ENCODE measurements around the gene NOA1. TPM values are rescaled to one million over a fixed set of nuclear protein-coding genes. Genes with fewer than 3 reads are reported as not detected.

Gene NOA1
- total RNA-seq: 29.1 TPM

DNA sequence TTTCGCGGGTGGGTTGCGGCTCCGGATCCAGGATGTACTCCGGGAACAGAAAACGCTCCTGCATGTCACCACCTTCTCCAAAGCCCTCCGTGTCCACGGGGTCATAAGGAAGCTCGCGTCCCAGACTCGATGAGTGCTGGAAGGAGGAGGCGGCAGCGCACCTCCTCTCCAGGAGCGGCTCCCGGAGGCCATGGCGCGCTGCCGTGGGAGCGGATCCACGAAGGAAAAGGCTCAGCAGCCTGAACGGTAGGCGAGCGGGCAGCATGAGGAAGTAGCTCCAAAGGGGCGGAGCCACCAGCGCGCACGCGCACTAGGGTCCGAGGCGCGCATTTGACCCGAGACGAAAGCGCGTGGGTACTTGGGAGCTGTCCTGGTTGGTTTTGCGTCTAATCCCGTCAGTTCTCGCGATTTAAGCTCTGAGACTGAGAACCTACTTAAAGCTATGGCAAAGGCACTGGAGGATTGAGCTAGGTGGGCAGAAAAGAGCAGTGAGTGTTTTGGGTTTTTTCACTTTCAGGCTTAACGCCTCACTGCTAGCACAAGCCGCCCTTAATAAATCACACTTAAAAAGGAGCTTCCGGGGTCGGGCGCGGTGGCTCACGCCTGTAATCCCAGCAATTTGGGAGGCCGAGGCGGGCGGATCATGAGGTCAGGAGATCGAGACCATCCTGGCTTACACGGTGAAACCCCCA is at the start of gene NOA1:
Gene NOA1 (minus strand): TSS at position 286 of the 692 bp plus-strand sequence. CDS start 21 bp downstream, at position 265.
- H3K4me1 ChIP-seq (ENCODE audit: insufficient read depth, low read length): peaks cover 57% of the 10 kb centered on the region
- H3K9me3 ChIP-seq (ENCODE audit: low read depth, low read length): peaks cover 6% of the 10 kb centered on the region
- no peaks in the 10 kb centered on the region for H3K27me3 ChIP-seq (ENCODE audit: insufficient read depth, low read length)
- peak within 1 kb of the TSS; percentile 92 for H3K4me3 ChIP-seq (ENCODE audit: low read length)

DNA sequence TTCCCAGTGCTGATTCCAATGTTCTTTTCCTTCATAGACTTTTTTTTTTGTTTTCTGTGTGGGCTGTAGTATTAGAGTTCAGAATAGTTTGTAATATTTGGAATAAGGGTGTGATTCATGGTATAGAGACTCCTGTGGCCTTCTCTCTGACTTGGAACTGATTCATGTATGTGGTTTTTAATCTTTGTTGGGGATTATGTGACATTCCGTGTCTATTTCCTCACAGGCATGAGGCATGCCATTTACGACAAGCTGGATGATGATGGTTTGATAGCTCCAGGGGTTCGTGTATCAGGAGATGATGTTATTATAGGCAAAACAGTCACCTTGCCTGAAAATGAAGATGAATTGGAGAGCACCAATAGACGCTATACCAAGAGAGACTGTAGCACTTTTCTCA is 45.7 kb upstream of the NOA1 start:
- H3K9me3 ChIP-seq (ENCODE audit: low read depth, low read length): no peaks in the 10 kb centered on the region
- no peak overlapping the region for H3K4me3 ChIP-seq (ENCODE audit: low read length)
- no peaks in the 10 kb centered on the region for H3K27me3 ChIP-seq (ENCODE audit: insufficient read depth, low read length)
- H3K4me1 ChIP-seq (ENCODE audit: insufficient read depth, low read length): no peaks in the 10 kb centered on the region

DNA sequence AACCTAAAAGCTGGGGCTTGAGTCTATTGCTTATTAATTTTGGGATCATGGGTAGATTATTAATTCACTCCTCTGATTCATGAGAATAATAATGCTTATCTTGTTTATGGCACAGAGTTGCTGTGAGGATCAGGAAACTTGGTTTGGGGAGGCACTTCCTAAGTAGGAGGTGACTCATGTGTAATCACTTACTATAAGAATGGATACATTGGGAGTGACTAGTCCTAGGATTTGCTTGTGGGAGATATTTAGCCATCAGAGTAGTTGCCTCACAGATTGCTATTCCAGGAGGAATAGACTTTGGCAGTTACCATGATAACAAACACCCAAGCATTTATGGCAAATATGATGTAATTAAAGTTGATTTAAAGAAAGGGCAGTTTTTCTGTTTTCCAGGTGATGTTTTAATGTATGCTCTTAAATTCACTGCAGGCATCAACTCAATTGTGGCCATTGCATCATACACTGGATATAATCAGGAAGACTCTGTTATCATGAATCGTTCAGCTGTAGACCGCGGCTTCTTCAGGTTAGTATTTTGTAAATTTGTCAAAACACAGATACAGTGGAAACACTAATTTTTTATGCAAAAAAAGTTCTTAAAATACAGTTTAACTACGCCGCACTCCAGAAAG is 43.2 kb upstream of the NOA1 start:
- H3K9me3 ChIP-seq (ENCODE audit: low read depth, low read length): no peaks in the 10 kb centered on the region
- H3K27me3 ChIP-seq (ENCODE audit: insufficient read depth, low read length): no peaks in the 10 kb centered on the region
- no peaks in the 10 kb centered on the region for H3K4me1 ChIP-seq (ENCODE audit: insufficient read depth, low read length)
- H3K4me3 ChIP-seq (ENCODE audit: low read length): no peak overlapping the region

DNA sequence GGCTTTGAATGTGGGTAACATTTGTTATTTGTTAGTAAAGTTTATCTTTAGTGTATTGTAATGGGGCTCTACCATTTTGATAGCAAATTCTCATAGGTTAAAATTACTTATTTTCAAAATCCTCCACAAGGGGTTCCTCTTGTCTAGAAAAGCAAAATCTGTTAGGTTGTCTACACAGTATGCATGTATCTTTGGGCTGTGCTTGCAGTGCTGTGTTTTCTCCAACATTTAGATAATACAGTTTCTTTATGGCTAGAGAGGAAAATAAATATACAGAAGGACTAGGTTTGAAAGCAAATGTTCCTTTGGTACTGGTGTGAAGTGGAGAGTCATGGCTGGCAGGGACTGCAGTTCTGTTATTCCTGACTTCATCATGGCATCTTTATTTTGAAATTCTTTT is 41.6 kb upstream of the NOA1 start:
- Histone ChIP-seq H3K27me3 (ENCODE audit: insufficient read depth, low read length) (no peaks in the 10 kb centered on the region), H3K4me3 (ENCODE audit: low read length) (no peak overlapping the region), H3K4me1 (ENCODE audit: insufficient read depth, low read length) (no peaks in the 10 kb centered on the region), H3K9me3 (ENCODE audit: low read depth, low read length) (no peaks in the 10 kb centered on the region)

DNA sequence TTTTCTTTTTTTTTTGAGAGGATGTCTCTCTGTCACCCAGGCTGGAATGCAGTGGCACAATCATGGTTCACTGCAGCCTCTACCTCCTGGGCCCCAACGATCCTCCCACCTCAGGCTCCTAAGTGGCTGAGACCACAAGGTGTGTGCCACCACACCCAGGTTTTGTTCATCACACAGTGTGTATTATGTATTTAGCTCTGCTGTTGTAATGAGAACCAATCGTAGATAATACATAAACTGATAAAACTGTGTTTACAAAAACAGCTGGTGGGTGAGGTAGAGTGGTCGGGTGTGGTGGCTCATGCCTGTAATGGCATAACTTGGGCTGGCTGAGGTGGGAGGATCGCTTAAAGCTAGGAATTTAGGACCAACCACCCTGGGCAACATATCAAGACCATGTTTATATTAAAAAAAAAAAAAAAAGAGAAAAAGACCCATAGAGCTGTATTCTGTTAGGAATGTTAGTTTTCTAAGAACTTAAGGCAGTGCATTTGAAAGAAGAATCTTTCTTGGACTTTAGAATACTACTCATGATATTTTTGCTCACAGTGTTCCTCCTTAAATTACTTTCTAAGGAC is 36.2 kb upstream of the NOA1 start:
- no peaks in the 10 kb centered on the region for H3K9me3 ChIP-seq (ENCODE audit: low read depth, low read length)
- no peaks in the 10 kb centered on the region for H3K4me1 ChIP-seq (ENCODE audit: insufficient read depth, low read length)
- H3K4me3 ChIP-seq (ENCODE audit: low read length): no peak overlapping the region
- no peaks in the 10 kb centered on the region for H3K27me3 ChIP-seq (ENCODE audit: insufficient read depth, low read length)

DNA sequence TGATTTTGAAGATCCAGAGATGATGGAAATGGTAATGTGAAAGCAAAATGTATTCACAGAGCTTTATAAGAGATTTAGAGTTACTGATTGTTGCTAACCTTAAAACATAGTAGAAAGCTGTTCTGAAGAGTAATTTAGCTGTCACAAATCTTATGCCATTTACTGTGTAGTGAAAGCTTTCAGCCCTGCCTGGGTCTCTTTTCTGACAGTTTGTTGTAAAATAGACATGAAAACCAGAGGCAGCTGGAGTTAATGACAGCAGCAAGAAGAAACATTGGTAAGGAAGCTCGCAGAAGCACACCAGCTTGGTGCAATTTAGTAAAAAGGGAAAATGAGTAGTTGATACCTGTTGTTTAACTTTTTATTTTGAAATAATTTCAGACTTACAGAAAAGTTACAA is 22.3 kb upstream of the NOA1 start:
- Histone ChIP-seq H3K4me3 (ENCODE audit: low read length) (no peak overlapping the region), H3K27me3 (ENCODE audit: insufficient read depth, low read length) (no peaks in the 10 kb centered on the region), H3K9me3 (ENCODE audit: low read depth, low read length) (no peaks in the 10 kb centered on the region), H3K4me1 (ENCODE audit: insufficient read depth, low read length) (no peaks in the 10 kb centered on the region)

DNA sequence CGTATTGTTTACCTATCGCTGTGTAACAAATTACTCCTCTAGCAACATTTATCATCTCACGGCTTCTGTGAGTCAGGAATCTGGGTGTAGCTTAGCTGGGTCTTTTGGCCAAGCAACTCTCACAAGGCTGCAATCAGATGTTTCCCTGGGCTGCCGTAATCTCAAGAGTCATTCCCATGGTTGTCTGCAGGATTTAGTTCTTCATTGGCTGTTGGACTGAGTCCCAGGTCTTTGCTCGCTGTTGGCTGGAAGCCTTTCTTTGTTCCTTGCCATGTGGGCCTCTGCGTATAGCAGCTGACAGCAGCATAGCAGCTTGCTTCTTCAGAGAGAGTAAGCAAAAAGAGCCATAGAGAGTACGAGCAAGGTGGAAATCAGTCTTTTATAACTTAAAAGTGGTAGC is 18.1 kb upstream of the NOA1 start:
- no peak overlapping the region for H3K4me3 ChIP-seq (ENCODE audit: low read length)
- no peaks in the 10 kb centered on the region for H3K9me3 ChIP-seq (ENCODE audit: low read depth, low read length)
- no peaks in the 10 kb centered on the region for H3K27me3 ChIP-seq (ENCODE audit: insufficient read depth, low read length)

DNA sequence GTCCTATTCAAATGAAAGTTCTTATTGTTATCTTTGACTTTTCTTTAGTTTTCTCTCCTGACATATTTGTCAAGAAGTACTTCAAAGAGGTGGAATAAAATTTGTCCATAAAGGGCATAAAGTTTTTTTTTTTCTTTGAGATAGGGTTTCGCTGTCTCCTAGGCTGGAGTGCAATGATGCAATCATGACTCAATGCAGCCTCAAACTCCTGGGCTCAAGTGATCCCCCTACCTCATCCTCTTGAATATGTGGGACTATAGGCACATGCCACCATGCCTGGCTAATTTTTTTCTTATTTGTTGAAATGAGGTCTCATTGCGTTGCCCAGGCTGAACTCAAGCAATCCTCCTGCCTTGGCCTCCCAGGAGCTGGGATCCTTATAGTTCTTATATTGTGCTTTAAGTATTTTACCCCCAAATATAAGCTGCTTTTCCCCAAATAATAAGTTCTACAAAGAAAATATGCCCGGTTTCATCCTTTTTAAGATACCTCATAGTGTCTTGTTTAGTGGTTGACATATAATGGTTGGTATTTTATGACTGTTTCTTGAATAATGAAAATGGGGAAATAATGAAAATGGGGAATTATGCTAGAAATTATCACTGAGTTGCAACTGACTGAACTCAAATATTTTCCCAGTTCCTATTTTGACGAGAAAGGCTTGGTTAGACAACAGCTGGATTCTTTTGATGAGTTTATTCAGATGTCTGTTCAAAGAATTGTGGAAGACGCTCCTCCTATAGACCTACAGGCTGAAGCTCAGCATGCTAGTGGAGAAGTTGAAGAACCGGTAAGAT is 12.9 kb upstream of the NOA1 start:
- Histone ChIP-seq H3K4me3 (ENCODE audit: low read length) (no peak overlapping the region), H3K4me1 (ENCODE audit: insufficient read depth, low read length) (peaks cover 3% of the 10 kb centered on the region), H3K27me3 (ENCODE audit: insufficient read depth, low read length) (no peaks in the 10 kb centered on the region), H3K9me3 (ENCODE audit: low read depth, low read length) (no peaks in the 10 kb centered on the region)

More for the DNA sequence above, 18.1 kb upstream of the NOA1 start:
- H3K4me1 ChIP-seq (ENCODE audit: insufficient read depth, low read length): no peaks in the 10 kb centered on the region

DNA sequence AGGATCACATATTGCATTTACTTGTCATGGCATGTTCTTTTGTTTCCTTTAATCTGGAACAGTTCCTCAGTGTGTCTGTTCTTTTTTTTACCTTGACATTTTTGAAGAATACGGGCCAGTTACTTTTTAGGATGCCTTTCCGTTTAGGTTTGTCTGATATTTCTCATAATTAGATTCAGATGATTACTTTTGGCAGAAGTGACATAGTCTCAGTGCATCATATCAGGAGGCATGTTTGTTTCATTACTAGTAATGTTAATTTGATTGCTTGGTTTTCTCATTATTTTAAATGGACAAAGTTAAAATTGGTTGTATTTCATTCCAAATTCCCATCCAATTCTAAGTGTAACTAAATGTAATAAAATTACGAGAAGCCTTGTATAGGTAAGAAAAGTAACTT is 9.5 kb upstream of the NOA1 start:
- Histone ChIP-seq H3K4me3 (ENCODE audit: low read length) (no peak overlapping the region), H3K9me3 (ENCODE audit: low read depth, low read length) (no peaks in the 10 kb centered on the region), H3K4me1 (ENCODE audit: insufficient read depth, low read length) (peaks cover 20% of the 10 kb centered on the region), H3K27me3 (ENCODE audit: insufficient read depth, low read length) (no peaks in the 10 kb centered on the region)

DNA sequence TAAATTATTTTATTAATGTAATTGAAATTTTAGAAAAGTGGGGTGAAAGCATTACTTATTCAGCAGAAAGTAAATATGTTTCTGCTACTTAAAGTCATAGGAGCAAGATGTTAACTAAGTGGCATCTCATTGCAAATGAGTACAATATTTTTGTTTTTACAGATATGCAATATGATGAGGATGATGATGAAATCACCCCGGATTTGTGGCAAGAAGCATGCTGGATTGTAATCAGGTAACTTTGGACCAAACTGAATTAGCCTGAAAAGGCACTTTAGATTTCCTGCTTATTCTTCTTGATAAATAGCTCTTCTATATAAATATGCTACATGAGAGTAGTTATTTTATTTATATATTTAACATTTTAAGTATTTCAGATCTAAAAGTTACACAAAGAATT is 8.8 kb upstream of the NOA1 start:
- no peaks in the 10 kb centered on the region for H3K9me3 ChIP-seq (ENCODE audit: low read depth, low read length)
- H3K4me3 ChIP-seq (ENCODE audit: low read length): no peak overlapping the region
- no peaks in the 10 kb centered on the region for H3K27me3 ChIP-seq (ENCODE audit: insufficient read depth, low read length)
- H3K4me1 ChIP-seq (ENCODE audit: insufficient read depth, low read length): peaks cover 26% of the 10 kb centered on the region

DNA sequence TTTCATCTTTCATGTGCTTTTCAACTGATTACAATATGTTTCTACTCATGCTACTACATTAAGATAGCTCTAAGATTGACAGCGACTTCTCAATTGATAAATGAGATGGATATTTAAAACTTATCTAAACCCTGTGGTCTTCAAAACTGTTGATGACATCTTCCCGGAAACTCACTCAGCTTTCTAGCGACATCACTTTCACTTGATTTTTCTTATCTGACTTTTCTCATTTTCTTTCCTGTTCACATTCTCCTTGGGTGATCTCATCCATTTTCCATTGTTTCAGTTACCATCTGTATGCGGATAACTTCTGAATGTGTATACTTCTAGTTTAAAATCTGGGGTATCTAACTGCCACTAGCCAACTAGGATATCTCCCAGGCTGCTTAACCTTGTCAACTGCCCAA is 4.4 kb upstream of the NOA1 start:
- Histone ChIP-seq H3K9me3 (ENCODE audit: low read depth, low read length) (no peaks in the 10 kb centered on the region), H3K27me3 (ENCODE audit: insufficient read depth, low read length) (no peaks in the 10 kb centered on the region), H3K4me1 (ENCODE audit: insufficient read depth, low read length) (peaks cover 41% of the 10 kb centered on the region), H3K4me3 (ENCODE audit: low read length) (no peak overlapping the region)

DNA sequence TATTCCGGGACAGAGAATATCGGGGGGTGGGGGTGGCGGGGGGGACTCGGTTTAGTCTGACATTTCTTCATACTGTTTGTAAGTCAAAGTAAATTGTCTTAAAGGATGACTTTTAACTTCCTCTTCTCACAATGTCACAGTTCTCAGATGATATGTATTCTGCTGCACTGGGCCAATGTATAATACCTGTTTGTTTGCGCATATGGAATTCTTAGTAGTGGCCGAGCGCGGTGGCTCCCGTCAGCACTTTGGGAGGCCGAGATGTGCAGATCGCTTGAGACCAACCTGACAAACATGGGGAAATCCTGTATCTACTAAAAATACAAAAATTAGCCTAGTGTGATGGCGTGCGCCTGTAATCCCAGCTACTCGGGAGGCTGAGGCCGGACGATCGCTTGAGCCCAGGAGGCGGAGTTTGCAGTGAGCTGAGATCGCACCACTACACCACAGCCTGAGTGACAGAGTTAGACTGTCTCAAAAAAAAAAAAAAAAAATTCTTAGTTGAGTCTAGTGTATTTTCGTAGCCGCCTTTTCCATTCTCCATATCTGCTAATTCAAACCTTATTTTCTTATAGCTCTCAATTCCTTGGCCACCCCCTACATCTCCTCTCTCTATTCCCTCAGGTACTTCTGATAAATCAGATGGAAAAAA is 2.1 kb upstream of the NOA1 start:
- H3K4me1 ChIP-seq (ENCODE audit: insufficient read depth, low read length): peaks cover 64% of the 10 kb centered on the region
- H3K27me3 ChIP-seq (ENCODE audit: insufficient read depth, low read length): no peaks in the 10 kb centered on the region
- no peaks in the 10 kb centered on the region for H3K9me3 ChIP-seq (ENCODE audit: low read depth, low read length)
- H3K4me3 ChIP-seq (ENCODE audit: low read length): peak overlapping the region; percentile 92

DNA sequence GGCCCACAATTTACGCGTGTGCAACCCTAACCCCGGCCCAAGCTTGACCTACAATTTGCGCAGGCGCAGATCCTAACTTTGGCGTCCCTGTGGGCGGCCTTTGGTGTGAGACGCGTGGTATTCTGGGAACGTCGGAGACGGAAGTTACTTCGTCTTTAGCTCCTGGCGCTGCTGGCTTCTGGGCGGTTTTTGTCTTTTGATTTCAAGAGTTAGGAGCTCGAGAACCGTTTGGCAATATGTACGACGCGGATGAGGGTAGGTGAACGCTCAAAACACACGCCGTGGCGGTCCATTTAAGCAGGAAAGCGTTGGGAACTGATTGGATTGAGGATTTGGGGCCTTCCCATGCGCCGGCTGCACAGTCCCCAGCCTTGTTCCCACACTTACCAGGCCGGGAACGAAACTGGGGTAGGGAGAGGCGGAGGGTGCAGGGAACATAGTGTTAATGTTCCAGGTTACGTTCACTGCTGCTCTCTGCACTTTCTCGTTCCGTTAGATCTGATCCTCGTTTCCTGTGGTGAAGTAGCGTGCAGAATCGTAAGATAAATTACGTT is 1.4 kb upstream of the NOA1 start, which contains the start of gene POLR2B:
Gene POLR2B (plus strand): TSS at position 147 of the 554 bp plus-strand sequence. CDS start 90 bp downstream, at position 237.
- Histone ChIP-seq H3K4me1 (ENCODE audit: insufficient read depth, low read length) (peaks cover 67% of the 10 kb centered on the region), H3K4me3 (ENCODE audit: low read length) (peak within 1 kb of the TSS; percentile 92), H3K9me3 (ENCODE audit: low read depth, low read length) (no peaks in the 10 kb centered on the region), H3K27me3 (ENCODE audit: insufficient read depth, low read length) (no peaks in the 10 kb centered on the region)

DNA sequence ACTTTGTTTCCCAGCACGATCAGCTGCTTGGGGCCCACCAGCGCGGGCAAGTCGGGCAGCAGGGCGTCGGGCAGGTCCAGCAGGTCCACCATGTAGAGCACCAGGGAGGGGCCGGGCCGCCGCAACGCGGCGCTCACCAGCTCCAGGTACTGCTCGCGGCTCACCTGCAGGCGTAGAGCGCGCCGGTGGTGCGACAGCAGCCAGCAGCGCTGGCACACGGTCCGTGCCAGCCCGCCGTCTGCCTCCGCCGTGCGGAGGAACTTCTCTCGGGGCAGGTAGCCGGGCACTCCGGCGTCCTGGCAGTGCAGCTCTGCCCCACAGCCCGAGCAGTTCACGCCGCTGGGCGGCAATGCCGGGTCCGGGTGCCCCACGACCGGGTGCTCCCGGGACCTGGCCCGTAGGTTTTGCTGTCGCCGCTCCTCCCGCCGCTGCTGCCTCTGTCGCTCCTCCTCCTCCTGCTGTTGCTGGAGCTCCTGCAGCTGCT is 527 bp downstream of the NOA1 start:
- Histone ChIP-seq H3K4me1 (ENCODE audit: insufficient read depth, low read length) (peaks cover 51% of the 10 kb centered on the region), H3K4me3 (ENCODE audit: low read length) (peak overlapping the region; percentile 92), H3K9me3 (ENCODE audit: low read depth, low read length) (peaks cover 6% of the 10 kb centered on the region), H3K27me3 (ENCODE audit: insufficient read depth, low read length) (no peaks in the 10 kb centered on the region)

Data from mononuclear cell (primary cell).